Measurements from ENCODE around the gene SESTD1. TPM values are rescaled to one million over a fixed set of nuclear protein-coding genes. Genes with fewer than 3 reads are reported as not detected.
A peak's percentile ranks its signal among the peaks of the same experiment; 100 is the strongest.

Gene SESTD1
- total and polyA plus RNA-seq, 2 of the 8 experiments (the other 6 are each of a cell fraction or from before 2014, with no cell fraction given), result 5.2 to 49.6 TPM

GRCh38 chr2:179193759-179194394 lies 70.8 kb downstream of the SESTD1 start:
- H3K4me3 ChIP-seq (ENCODE audit: extremely low read depth in 1 of 4, insufficient read depth in 2 of 4, low read depth in 3 of 4, low read length in 4 of 4), result no peak overlapping the region
- ChIA-PET CTCF (ENCODE audit: partially characterized antibody) (interaction anchor here (1.2 to 1.8 kb wide), 6 partner anchors 9 to 241 kb away, joined by 3 to 6 read pairs (median 4); no protein-coding TSS in a partner anchor), POLR2A (ENCODE audit: partially characterized antibody) (no interaction called here)
- no peak overlapping the region for H3K18ac ChIP-seq (ENCODE audit: extremely low read depth, low read length)
- H3K36me3 ChIP-seq (ENCODE audit: control insufficient read depth in 2 of 4, insufficient read depth in 4 of 4, low read length in 3 of 4), result no peaks in the 10 kb centered on the region
- H3K23ac ChIP-seq (ENCODE audit: insufficient read length), result no peak overlapping the region
- no peaks in the 10 kb centered on the region for H3K27me3 ChIP-seq (replicated peaks in 1 of 4; ENCODE audit: control insufficient read depth in 3 of 4, extremely low read depth in 1 of 4, insufficient read depth in 3 of 4, low read length in 3 of 4)
- H4K20me1 ChIP-seq (replicated peaks in 1 of 2; ENCODE audit: control insufficient read depth in 1 of 2, insufficient read depth in 2 of 2, low read length in 2 of 2), result no peaks in the 10 kb centered on the region
- H4K8ac ChIP-seq (ENCODE audit: extremely low read depth, insufficient read depth, low read length), result no peak overlapping the region
- no peaks in the 10 kb centered on the region for H3K4me1 ChIP-seq (replicated peaks in 1 of 4; ENCODE audit: control insufficient read depth in 3 of 4, insufficient read depth in 4 of 4, low read length in 3 of 4)
- no peak overlapping the region for H2AK5ac ChIP-seq (ENCODE audit: low read depth, low read length)
- 86% methylated on average over 3 of the region's 3 CpGs; no CpG with 5 or more reads in 1 of the 2 experiments for WGBS, 2 experiments (ENCODE audit: extremely low coverage in 1 of 2, insufficient coverage in 1 of 2, insufficient read length in 1 of 2, insufficient replicate concordance in 2 of 2, low coverage in 1 of 2, low lambda C conversion rate in 2 of 2, missing lambda C conversion rate in 1 of 2)
- no peak overlapping the region for H2BK120ac ChIP-seq (replicated peaks; ENCODE audit: low read depth, low read length)
- H3K14ac ChIP-seq (ENCODE audit: insufficient read length), result no peak overlapping the region
- no peak overlapping the region for H2AFZ ChIP-seq (ENCODE audit: low read length)
- no peak overlapping the region for H3K56ac ChIP-seq (replicated peaks; ENCODE audit: insufficient read length, low read depth, low read length)
- H4K5ac ChIP-seq (ENCODE audit: insufficient read length, low read depth, low read length), result no peak overlapping the region
- no peaks in the 10 kb centered on the region; the same call in 1 of the 2 replicates for H3K79me1 ChIP-seq (ENCODE audit: low read depth, low read length)
- peak overlapping the region; percentile 66; the same call in 1 of the 2 replicates for H2BK5ac ChIP-seq (ENCODE audit: low read depth, low read length)
- peaks cover 0 to 23% of the 10 kb centered on the region in 2 experiments; a peak in 2 of 4 replicates for H3K79me2 ChIP-seq (ENCODE audit: control insufficient read depth in 1 of 2, insufficient read depth in 2 of 2, low read length in 2 of 2)
- no peak overlapping the region for H3K4ac ChIP-seq (replicated peaks; ENCODE audit: insufficient read length, low read depth, low read length)
- no peaks in the 10 kb centered on the region for H3K23me2 ChIP-seq (ENCODE audit: low read depth, low read length)
- TF ChIP-seq CBX8 (IDR thresholded peaks at IDR 0.05; ENCODE audit: borderline replicate concordance, low read depth, low read length) (no peak), RAD21 (IDR thresholded peaks at IDR 0.05 in 1 of 2, conservative IDR thresholded peaks at IDR 0.05 in 1 of 2; ENCODE audit: low read depth in 2 of 2, low read length in 2 of 2) (peak; percentile 26 to 34; a peak in 2 of 4 replicates)
- no peak overlapping the region for H2BK15ac ChIP-seq (ENCODE audit: low read length)
- peaks cover 5 to 8% of the 10 kb centered on the region in 2 experiments; a peak in 3 of 4 replicates for H3K9me3 ChIP-seq (ENCODE audit: insufficient read depth in 2 of 2, low read depth in 1 of 2, low read length in 1 of 2)
- H2BK20ac ChIP-seq (ENCODE audit: low read length), result no peak overlapping the region
- H4K91ac ChIP-seq (replicated peaks; ENCODE audit: insufficient read length, low read length), result no peak overlapping the region
- no peak overlapping the region for H3K27ac ChIP-seq (ENCODE audit: low read depth, low read length)
- FAIRE-seq, result no peak
- no peak overlapping the region for H3K9ac ChIP-seq (replicated peaks in 1 of 4; ENCODE audit: extremely low read depth in 1 of 4, low read depth in 3 of 4, low read length in 3 of 4)
- no peak for DNase-seq (ENCODE audit: low read depth in 1 of 2, low spot score in 2 of 2)
- no peak overlapping the region for H3K4me2 ChIP-seq (ENCODE audit: insufficient read depth in 1 of 2, low read depth in 2 of 2, low read length in 2 of 2)
- 0 out of 2 replicates have a peak overlapping the region, but pooled peaks have one; percentile 14 for H2BK12ac ChIP-seq (ENCODE audit: low read depth, low read length)
